ENCODE results near the gene COLQ.

COLQ gene

GRCh38 chr3:15521573-15521965 is at the start of gene COLQ:
Gene COLQ, minus strand, starts transcription at chr3:15521706. Its CDS starts 81 bp downstream, at chr3:15521625.
- Histone ChIP-seq H3K4me3 (ENCODE audit: low read depth in 1 of 2, low read length in 1 of 2) (peak within 1 kb of the TSS; percentile 30 to 33), H3K27ac (peak within 1 kb of the TSS; percentile 43), H3K9me3 (no peaks in the 10 kb centered on the region), H3K36me3 (no peaks in the 10 kb centered on the region), H3K27me3 (no peaks in the 10 kb centered on the region), H3K4me1 (ENCODE audit: control insufficient read depth in 1 of 2, insufficient read depth in 1 of 2, low read depth in 1 of 2, low read length in 1 of 2) (peaks cover 15 to 30% of the 10 kb centered on the region in 2 experiments)
- no peak for TF ChIP-seq CTCF (IDR thresholded peaks at IDR 0.05)

GRCh38 chr3:15563190-15563589 is 41.7 kb upstream of the COLQ start:
- no peak for TF ChIP-seq CTCF (IDR thresholded peaks at IDR 0.05)
- no peak overlapping the region for H3K27ac ChIP-seq
- peaks cover 60% of the 10 kb centered on the region for H3K36me3 ChIP-seq
- H3K9me3 ChIP-seq: no peaks in the 10 kb centered on the region
- H3K4me3 ChIP-seq (ENCODE audit: low read depth in 1 of 2, low read length in 1 of 2): no peak overlapping the region
- H3K27me3 ChIP-seq: no peaks in the 10 kb centered on the region
- peaks cover 0 to 8% of the 10 kb centered on the region in 2 experiments for H3K4me1 ChIP-seq (ENCODE audit: control insufficient read depth in 1 of 2, insufficient read depth in 1 of 2, low read depth in 1 of 2, low read length in 1 of 2)

GRCh38 chr3:15562560-15562959 is 41.1 kb upstream of the COLQ start:
- H3K36me3 ChIP-seq: peaks cover 54% of the 10 kb centered on the region
- no peak overlapping the region for H3K27ac ChIP-seq
- H3K9me3 ChIP-seq: no peaks in the 10 kb centered on the region
- H3K4me3 ChIP-seq (ENCODE audit: low read depth in 1 of 2, low read length in 1 of 2): no peak overlapping the region
- no peaks in the 10 kb centered on the region for H3K27me3 ChIP-seq
- no peak for TF ChIP-seq CTCF (IDR thresholded peaks at IDR 0.05)
- H3K4me1 ChIP-seq (ENCODE audit: control insufficient read depth in 1 of 2, insufficient read depth in 1 of 2, low read depth in 1 of 2, low read length in 1 of 2): peaks cover 0 to 11% of the 10 kb centered on the region in 2 experiments

GRCh38 chr3:15558581-15558980 is 37.1 kb upstream of the COLQ start:
- TF ChIP-seq CTCF (IDR thresholded peaks at IDR 0.05): no peak
- no peaks in the 10 kb centered on the region for H3K9me3 ChIP-seq
- H3K27ac ChIP-seq: no peak overlapping the region
- no peak overlapping the region for H3K4me3 ChIP-seq (ENCODE audit: low read depth in 1 of 2, low read length in 1 of 2)
- H3K36me3 ChIP-seq: peaks cover 34% of the 10 kb centered on the region
- H3K4me1 ChIP-seq (ENCODE audit: control insufficient read depth in 1 of 2, insufficient read depth in 1 of 2, low read depth in 1 of 2, low read length in 1 of 2): peaks cover 0 to 15% of the 10 kb centered on the region in 2 experiments
- no peaks in the 10 kb centered on the region for H3K27me3 ChIP-seq

GRCh38 chr3:15557511-15557946 is 36.0 kb upstream of the COLQ start:
- peaks cover 25% of the 10 kb centered on the region for H3K36me3 ChIP-seq
- H3K27ac ChIP-seq: no peak overlapping the region
- peaks cover 0 to 9% of the 10 kb centered on the region in 2 experiments for H3K4me1 ChIP-seq (ENCODE audit: control insufficient read depth in 1 of 2, insufficient read depth in 1 of 2, low read depth in 1 of 2, low read length in 1 of 2)
- TF ChIP-seq CTCF (IDR thresholded peaks at IDR 0.05): peak; percentile 28
- H3K4me3 ChIP-seq (ENCODE audit: low read depth in 1 of 2, low read length in 1 of 2): peak overlapping the region in 1 of 2 experiments; percentile 22
- no peaks in the 10 kb centered on the region for H3K27me3 ChIP-seq
- no peaks in the 10 kb centered on the region for H3K9me3 ChIP-seq

GRCh38 chr3:15556512-15556911 is 35.0 kb upstream of the COLQ start:
- no peak for TF ChIP-seq CTCF (IDR thresholded peaks at IDR 0.05)

More at GRCh38 chr3:15556512-15556911, 35.0 kb upstream of the COLQ start:
- Histone ChIP-seq H3K4me1 (ENCODE audit: control insufficient read depth in 1 of 2, insufficient read depth in 1 of 2, low read depth in 1 of 2, low read length in 1 of 2) (peaks cover 0 to 8% of the 10 kb centered on the region in 2 experiments), H3K27ac (no peak overlapping the region), H3K4me3 (ENCODE audit: low read depth in 1 of 2, low read length in 1 of 2) (no peak overlapping the region), H3K36me3 (peaks cover 15% of the 10 kb centered on the region), H3K9me3 (no peaks in the 10 kb centered on the region), H3K27me3 (no peaks in the 10 kb centered on the region)

All from neutrophil (primary cell).